Rectal smooth muscle tissue (tissue), 1 donor: ENCODE results near the gene CSRP2.

ENCODE experiments used
- H3K27ac ChIP-seq: one replicate; pipeline ENCODE4 v1.7.0; 2013; ENCODE audit warnings: low read depth, low read length, inconsistent platforms
- H3K27me3 ChIP-seq: one replicate; pipeline ENCODE4 v1.7.0; 2013; ENCODE audit warnings: low read length; ENCODE audit not compliant: control insufficient read depth, insufficient read depth
- H3K36me3 ChIP-seq: one replicate; pipeline ENCODE4 v1.7.0; 2013; ENCODE audit warnings: low read length; ENCODE audit not compliant: control insufficient read depth, insufficient read depth
- H3K4me1 ChIP-seq: one replicate; pipeline ENCODE4 v1.7.0; 2013; ENCODE audit warnings: low read length; ENCODE audit not compliant: control insufficient read depth, insufficient read depth
- H3K4me3 ChIP-seq: one replicate; pipeline ENCODE4 v1.7.0; 2013; ENCODE audit warnings: low read length
- H3K9ac ChIP-seq: one replicate; pipeline ENCODE4 v1.7.0; 2013; ENCODE audit warnings: low read length

CSRP2 gene

GRCh38 chr12:76914102-76914859, 35.5 kb upstream of the CSRP2 start:
- no peaks in the 10 kb centered on the region for H3K36me3 ChIP-seq
- no peak overlapping the region for H3K4me3 ChIP-seq
- no peak overlapping the region for H3K9ac ChIP-seq
- H3K27ac ChIP-seq: no peak overlapping the region
- H3K4me1 ChIP-seq: no peaks in the 10 kb centered on the region
- H3K27me3 ChIP-seq: no peaks in the 10 kb centered on the region

GRCh38 chr12:76909290-76909689, 30.5 kb upstream of the CSRP2 start:
- no peaks in the 10 kb centered on the region for H3K36me3 ChIP-seq

GRCh38 chr12:76908303-76909017, 29.6 kb upstream of the CSRP2 start:
- no peak overlapping the region for H3K4me3 ChIP-seq
- no peaks in the 10 kb centered on the region for H3K27me3 ChIP-seq
- H3K4me1 ChIP-seq: no peaks in the 10 kb centered on the region
- H3K27ac ChIP-seq: no peak overlapping the region
- no peaks in the 10 kb centered on the region for H3K36me3 ChIP-seq
- H3K9ac ChIP-seq: no peak overlapping the region

More at GRCh38 chr12:76909290-76909689, 30.5 kb upstream of the CSRP2 start:
- H3K4me3 ChIP-seq: no peak overlapping the region
- no peak overlapping the region for H3K9ac ChIP-seq
- no peaks in the 10 kb centered on the region for H3K4me1 ChIP-seq
- H3K27me3 ChIP-seq: no peaks in the 10 kb centered on the region
- H3K27ac ChIP-seq: no peak overlapping the region

GRCh38 chr12:76901628-76902380, 23.0 kb upstream of the CSRP2 start:
- Histone ChIP-seq H3K4me1 (no peaks in the 10 kb centered on the region), H3K4me3 (no peak overlapping the region), H3K27ac (no peak overlapping the region), H3K27me3 (no peaks in the 10 kb centered on the region), H3K9ac (no peak overlapping the region), H3K36me3 (no peaks in the 10 kb centered on the region)

GRCh38 chr12:76899522-76899921, 20.7 kb upstream of the CSRP2 start:
- Histone ChIP-seq H3K4me1 (no peaks in the 10 kb centered on the region), H3K4me3 (no peak overlapping the region), H3K36me3 (no peaks in the 10 kb centered on the region), H3K9ac (no peak overlapping the region), H3K27ac (no peak overlapping the region), H3K27me3 (no peaks in the 10 kb centered on the region)

GRCh38 chr12:76898442-76898841, 19.6 kb upstream of the CSRP2 start:
- H3K9ac ChIP-seq: no peak overlapping the region
- no peaks in the 10 kb centered on the region for H3K4me1 ChIP-seq
- H3K27me3 ChIP-seq: no peaks in the 10 kb centered on the region
- H3K27ac ChIP-seq: no peak overlapping the region
- no peak overlapping the region for H3K4me3 ChIP-seq
- no peaks in the 10 kb centered on the region for H3K36me3 ChIP-seq

GRCh38 chr12:76896274-76896673, 17.5 kb upstream of the CSRP2 start:
- no peak overlapping the region for H3K27ac ChIP-seq
- H3K27me3 ChIP-seq: no peaks in the 10 kb centered on the region
- H3K36me3 ChIP-seq: no peaks in the 10 kb centered on the region
- no peak overlapping the region for H3K9ac ChIP-seq
- no peaks in the 10 kb centered on the region for H3K4me1 ChIP-seq
- H3K4me3 ChIP-seq: no peak overlapping the region

- Histone ChIP-seq H3K9ac (no peak overlapping the region), H3K36me3 (no peaks in the 10 kb centered on the region), H3K4me3 (no peak overlapping the region), H3K27ac (no peak overlapping the region), H3K27me3 (no peaks in the 10 kb centered on the region), H3K4me1 (no peaks in the 10 kb centered on the region)
These were observed 17.0 kb upstream of the CSRP2 start for GRCh38 chr12:76895796-76896195.

GRCh38 chr12:76891609-76892008, 12.8 kb upstream of the CSRP2 start:
- H3K27ac ChIP-seq: no peak overlapping the region
- no peaks in the 10 kb centered on the region for H3K36me3 ChIP-seq
- H3K4me1 ChIP-seq: no peaks in the 10 kb centered on the region
- no peak overlapping the region for H3K4me3 ChIP-seq
- H3K9ac ChIP-seq: no peak overlapping the region
- H3K27me3 ChIP-seq: no peaks in the 10 kb centered on the region

GRCh38 chr12:76890151-76891143, 11.6 kb upstream of the CSRP2 start:
- Histone ChIP-seq H3K27me3 (no peaks in the 10 kb centered on the region), H3K4me1 (no peaks in the 10 kb centered on the region), H3K4me3 (no peak overlapping the region), H3K36me3 (no peaks in the 10 kb centered on the region), H3K27ac (no peak overlapping the region), H3K9ac (no peak overlapping the region)

GRCh38 chr12:76888775-76889174, 10.0 kb upstream of the CSRP2 start:
- Histone ChIP-seq H3K4me1 (no peaks in the 10 kb centered on the region), H3K27ac (no peak overlapping the region), H3K9ac (no peak overlapping the region), H3K27me3 (no peaks in the 10 kb centered on the region), H3K4me3 (no peak overlapping the region), H3K36me3 (no peaks in the 10 kb centered on the region)
